Measurements from ENCODE around the gene MUC5AC.

- TF ChIP-seq EZH2 (IDR thresholded peaks at IDR 0.05; ENCODE audit: borderline replicate concordance, low read depth, low read length, poor library complexity, severe bottlenecking) (no peak), CTCF (conservative IDR thresholded peaks at IDR 0.05; ENCODE audit: low read depth, low read length) (no peak)
Measured at GRCh38 chr11:1112351-1113191, 45.2 kb upstream of the MUC5AC start.
